GM12891 (cell line): ENCODE data around the gene PDZD7.

Source experiments
- POLR2A ChIP-seq: IDR thresholded peaks from 2 replicates; pipeline ENCODE4 v1.6.1; 2011; ENCODE audit warnings: low read depth, low read length, control low read depth
- POLR2AphosphoS5 ChIP-seq: IDR thresholded peaks from 2 replicates; pipeline ENCODE4 v1.6.1; 2011; ENCODE audit warnings: low read depth, low read length, control low read depth
- TAF1 ChIP-seq: IDR thresholded peaks from 2 replicates; pipeline ENCODE4 v1.6.1; 2011; ENCODE audit warnings: low read depth, low read length, control low read depth

GRCh38 chr10:101052285-101052684 lies 21.4 kb upstream of the PDZD7 start:
- TF ChIP-seq TAF1, result no peak
- TF ChIP-seq POLR2A, result no peak
- no peak for TF ChIP-seq POLR2AphosphoS5
